ENCODE results near the gene PCDH9. TPM values are rescaled to one million over a fixed set of nuclear protein-coding genes. Genes with fewer than 3 reads are reported as not detected.

The PCDH9 gene
- total RNA-seq, 1 donor from 2014 or later: 10.4 TPM

GRCh38 chr13:67232384-67232783 lies 2.2 kb upstream of the PCDH9 start:
- H3K79me2 ChIP-seq (ENCODE audit: insufficient read depth, low read length): peaks cover 11% of the 10 kb centered on the region
- no peaks in the 10 kb centered on the region for H3K36me3 Mint-ChIP-seq (ENCODE audit: low read depth, unreplicated experiment)
- H3K27ac Mint-ChIP-seq (ENCODE audit: unreplicated experiment): no peak overlapping the region
- FAIRE-seq (peak; percentile 13), DNase-seq (ENCODE audit: low read depth) (no peak)
- no peaks in the 10 kb centered on the region for H4K20me1 ChIP-seq (ENCODE audit: insufficient read depth, low read length)
- TF ChIP-seq CTCF (IDR thresholded peaks at IDR 0.05; ENCODE audit: insufficient read depth, low read depth, low read length) (no peak), EZH2 (IDR thresholded peaks at IDR 0.05; ENCODE audit: insufficient read depth, low read length) (no peak)
- no peaks in the 10 kb centered on the region for H3K9me3 Mint-ChIP-seq (ENCODE audit: unreplicated experiment)
- H3K4me1 Mint-ChIP-seq (ENCODE audit: low read depth, unreplicated experiment): peaks cover 4% of the 10 kb centered on the region
- H3K27me3 ChIP-seq (ENCODE audit: insufficient read depth, low read length): no peaks in the 10 kb centered on the region
- H3K4me1 ChIP-seq (ENCODE audit: insufficient read depth, low read length): peaks cover 7% of the 10 kb centered on the region
- H3K4me3 ChIP-seq (ENCODE audit: insufficient read depth, low read depth, low read length): no peak overlapping the region
- no peak overlapping the region for H3K4me3 Mint-ChIP-seq (ENCODE audit: unreplicated experiment)
- no peaks in the 10 kb centered on the region for H3K27me3 Mint-ChIP-seq (ENCODE audit: low read depth, unreplicated experiment)
- H3K9me3 ChIP-seq (ENCODE audit: insufficient read depth, low read depth, low read length): no peaks in the 10 kb centered on the region
- H3K4me2 ChIP-seq (ENCODE audit: low read length): no peak overlapping the region
- H3K9ac ChIP-seq (ENCODE audit: low read length): no peak overlapping the region
- H3K36me3 ChIP-seq (ENCODE audit: insufficient read depth, low read length): no peaks in the 10 kb centered on the region
- H2AFZ ChIP-seq (ENCODE audit: low read depth, low read length): no peak overlapping the region
- no peak overlapping the region for H3K27ac ChIP-seq (ENCODE audit: low read depth, low read length)

GRCh38 chr13:67231289-67232000 lies 1.3 kb upstream of the PCDH9 start:
- Histone ChIP-seq H3K9ac (ENCODE audit: low read length) (peak overlapping the region; percentile 91), H3K27me3 (ENCODE audit: insufficient read depth, low read length) (no peaks in the 10 kb centered on the region), H3K4me1 (ENCODE audit: insufficient read depth, low read length) (peaks cover 7% of the 10 kb centered on the region), H2AFZ (ENCODE audit: low read depth, low read length) (peak overlapping the region; percentile 93), H3K9me3 (ENCODE audit: insufficient read depth, low read depth, low read length) (no peaks in the 10 kb centered on the region), H3K27ac (ENCODE audit: low read depth, low read length) (peak overlapping the region; percentile 87), H3K79me2 (ENCODE audit: insufficient read depth, low read length) (peaks cover 11% of the 10 kb centered on the region), H3K36me3 (ENCODE audit: insufficient read depth, low read length) (no peaks in the 10 kb centered on the region), H3K4me2 (ENCODE audit: low read length) (peak overlapping the region; percentile 98), H3K4me3 (ENCODE audit: insufficient read depth, low read depth, low read length) (peak overlapping the region; percentile 91), H4K20me1 (ENCODE audit: insufficient read depth, low read length) (no peaks in the 10 kb centered on the region)
- Mint-ChIP-seq H3K9me3 (ENCODE audit: unreplicated experiment) (no peaks in the 10 kb centered on the region), H3K36me3 (ENCODE audit: low read depth, unreplicated experiment) (no peaks in the 10 kb centered on the region), H3K27ac (ENCODE audit: unreplicated experiment) (peak overlapping the region; percentile 0), H3K4me3 (ENCODE audit: unreplicated experiment) (no peak overlapping the region), H3K4me1 (ENCODE audit: low read depth, unreplicated experiment) (peaks cover 4% of the 10 kb centered on the region), H3K27me3 (ENCODE audit: low read depth, unreplicated experiment) (no peaks in the 10 kb centered on the region)
- TF ChIP-seq EZH2 (IDR thresholded peaks at IDR 0.05; ENCODE audit: insufficient read depth, low read length): no peak
- TF ChIP-seq CTCF (IDR thresholded peaks at IDR 0.05; ENCODE audit: insufficient read depth, low read depth, low read length): no peak
- FAIRE-seq (no peak), DNase-seq (ENCODE audit: low read depth) (peak; percentile 2)

Measured in astrocyte (in vitro differentiated cells and primary cell).